ENCODE measurements around the gene CHD2. TPM values are rescaled to one million over a fixed set of nuclear protein-coding genes. Genes with fewer than 3 reads are reported as not detected.

Gene CHD2
- total RNA-seq, 4 donors from 2014 or later: 109 to 370 (median 161) TPM

DNA sequence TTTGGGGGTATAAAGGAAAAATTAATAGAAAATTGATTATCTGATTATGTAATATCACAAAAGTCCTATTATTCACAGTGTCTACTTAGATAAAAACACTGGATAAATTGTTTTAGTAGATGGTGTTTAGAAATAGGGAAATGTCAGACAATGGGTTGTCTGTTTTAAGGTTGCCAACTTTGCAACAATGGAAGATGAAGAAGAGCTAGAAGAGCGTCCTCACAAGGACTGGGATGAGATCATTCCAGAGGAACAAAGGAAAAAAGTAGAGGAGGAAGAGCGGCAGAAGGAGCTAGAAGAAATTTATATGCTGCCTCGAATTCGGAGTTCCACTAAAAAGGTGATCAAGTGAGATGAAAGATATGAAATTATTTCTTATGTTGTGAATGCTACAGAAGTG is 84.0 kb downstream of the CHD2 start:
- Histone ChIP-seq H3K27ac (no peak overlapping the region), H3K9me3 (no peaks in the 10 kb centered on the region), H3K4me1 (no peaks in the 10 kb centered on the region), H3K4me3 (no peak overlapping the region), H3K36me3 (peaks cover 0 to 95% (median 2%) of the 10 kb centered on the region in 3 donors), H3K27me3 (no peaks in the 10 kb centered on the region)
- DNase-seq: no peak
- no peak for TF ChIP-seq POLR2A (IDR thresholded peaks at IDR 0.05)
- TF ChIP-seq, protein P1, sequence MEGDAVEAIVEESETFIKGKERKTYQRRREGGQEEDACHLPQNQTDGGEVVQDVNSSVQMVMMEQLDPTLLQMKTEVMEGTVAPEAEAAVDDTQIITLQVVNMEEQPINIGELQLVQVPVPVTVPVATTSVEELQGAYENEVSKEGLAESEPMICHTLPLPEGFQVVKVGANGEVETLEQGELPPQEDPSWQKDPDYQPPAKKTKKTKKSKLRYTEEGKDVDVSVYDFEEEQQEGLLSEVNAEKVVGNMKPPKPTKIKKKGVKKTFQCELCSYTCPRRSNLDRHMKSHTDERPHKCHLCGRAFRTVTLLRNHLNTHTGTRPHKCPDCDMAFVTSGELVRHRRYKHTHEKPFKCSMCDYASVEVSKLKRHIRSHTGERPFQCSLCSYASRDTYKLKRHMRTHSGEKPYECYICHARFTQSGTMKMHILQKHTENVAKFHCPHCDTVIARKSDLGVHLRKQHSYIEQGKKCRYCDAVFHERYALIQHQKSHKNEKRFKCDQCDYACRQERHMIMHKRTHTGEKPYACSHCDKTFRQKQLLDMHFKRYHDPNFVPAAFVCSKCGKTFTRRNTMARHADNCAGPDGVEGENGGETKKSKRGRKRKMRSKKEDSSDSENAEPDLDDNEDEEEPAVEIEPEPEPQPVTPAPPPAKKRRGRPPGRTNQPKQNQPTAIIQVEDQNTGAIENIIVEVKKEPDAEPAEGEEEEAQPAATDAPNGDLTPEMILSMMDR (IDR thresholded peaks at IDR 0.05): no peak

DNA sequence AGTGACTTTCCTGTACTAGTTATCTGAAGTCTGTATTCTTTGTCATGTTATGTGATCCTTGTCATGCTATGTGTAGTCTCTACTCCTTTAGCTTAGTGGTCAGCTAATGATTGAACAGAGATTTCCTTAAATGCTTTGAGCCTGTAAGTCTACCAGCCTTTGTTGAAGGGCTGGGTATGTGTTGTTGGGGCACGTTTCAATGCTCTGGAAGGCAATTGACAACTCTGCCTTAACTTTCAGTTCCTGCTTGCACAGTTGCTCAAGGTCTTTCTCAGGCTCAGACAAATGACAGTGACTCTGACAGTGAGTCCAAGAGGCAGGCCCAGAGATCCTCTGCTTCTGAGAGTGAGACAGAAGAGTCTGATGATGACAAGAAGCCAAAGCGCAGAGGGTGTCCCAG is 89.3 kb downstream of the CHD2 start:
- DNase-seq: no peak
- H3K27ac ChIP-seq: no peak overlapping the region
- no peak overlapping the region for H3K4me3 ChIP-seq
- peaks cover 0 to 93% (median 1%) of the 10 kb centered on the region in 3 donors for H3K36me3 ChIP-seq
- no peaks in the 10 kb centered on the region for H3K27me3 ChIP-seq
- H3K9me3 ChIP-seq: no peaks in the 10 kb centered on the region
- TF ChIP-seq, protein P1 (IDR thresholded peaks at IDR 0.05): no peak
- TF ChIP-seq POLR2A (IDR thresholded peaks at IDR 0.05): no peak
- no peaks in the 10 kb centered on the region for H3K4me1 ChIP-seq

DNA sequence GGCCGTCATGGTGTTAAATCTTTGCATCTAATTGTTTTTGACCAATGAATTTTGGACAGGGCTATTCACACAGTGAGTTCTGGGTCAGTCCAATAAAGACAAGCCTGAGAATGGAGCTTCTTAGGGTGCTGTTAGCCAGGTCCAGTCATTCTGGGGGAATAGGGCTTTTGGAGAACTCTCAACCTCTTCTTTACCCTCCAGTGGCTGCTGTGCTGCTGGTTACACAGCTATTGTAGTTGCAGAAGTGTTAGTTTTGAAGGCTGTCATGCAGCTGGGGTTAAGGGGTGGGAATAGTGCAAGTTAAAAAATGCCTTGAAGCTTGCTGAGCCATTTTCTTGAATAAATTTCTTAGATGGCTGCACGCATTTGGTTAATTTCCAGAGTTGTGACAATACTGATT is 89.9 kb downstream of the CHD2 start:
- H3K36me3 ChIP-seq: peaks cover 0 to 93% (median 0%) of the 10 kb centered on the region in 3 donors
- H3K9me3 ChIP-seq: no peaks in the 10 kb centered on the region
- no peak for DNase-seq
- H3K4me3 ChIP-seq: no peak overlapping the region
- H3K27me3 ChIP-seq: no peaks in the 10 kb centered on the region
- TF ChIP-seq POLR2A (IDR thresholded peaks at IDR 0.05): no peak
- TF ChIP-seq, protein P1 (IDR thresholded peaks at IDR 0.05): no peak
- H3K4me1 ChIP-seq: no peaks in the 10 kb centered on the region
- no peak overlapping the region for H3K27ac ChIP-seq

DNA sequence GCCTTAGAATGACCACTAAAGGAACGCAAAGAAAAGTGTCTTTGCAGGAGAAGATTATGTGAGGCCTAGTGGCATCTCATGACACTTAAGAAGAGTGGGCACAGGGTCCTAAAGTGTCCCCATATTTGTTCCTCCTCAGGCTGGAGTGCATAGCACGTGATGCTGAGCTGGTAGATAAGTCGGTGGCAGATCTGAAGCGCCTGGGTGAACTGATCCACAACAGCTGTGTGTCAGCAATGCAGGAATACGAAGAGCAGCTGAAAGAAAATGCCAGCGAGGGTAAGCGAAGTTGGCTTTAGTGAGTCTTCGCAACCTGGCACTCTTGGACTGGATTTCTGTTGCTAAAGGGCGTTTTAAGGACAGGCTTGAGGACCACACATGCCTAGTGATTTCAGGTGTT is 92.6 kb downstream of the CHD2 start:
- peaks cover 0 to 95% (median 0%) of the 10 kb centered on the region in 3 donors for H3K36me3 ChIP-seq

DNA sequence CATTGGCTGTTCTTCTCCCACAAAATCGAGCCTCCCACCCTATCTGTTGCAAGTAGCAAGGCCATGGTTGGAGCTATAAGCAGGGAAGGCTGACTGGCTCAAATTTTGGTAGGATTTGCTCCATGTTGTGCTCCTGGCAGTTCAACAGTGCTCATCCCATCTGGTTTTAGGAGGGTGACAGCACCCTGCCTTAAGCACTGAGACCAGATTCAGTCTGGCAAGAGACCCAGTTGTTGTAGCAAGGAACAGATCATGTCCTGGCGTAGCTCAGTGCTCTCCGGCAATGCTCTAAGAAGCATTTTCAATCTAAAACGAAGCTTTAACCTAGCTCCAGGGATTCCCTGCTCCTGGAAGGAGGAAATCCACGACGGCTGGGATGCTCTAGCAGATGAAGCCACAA is 97.7 kb downstream of the CHD2 start:
- no peak for TF ChIP-seq POLR2A (IDR thresholded peaks at IDR 0.05)
- TF ChIP-seq, protein P1 (IDR thresholded peaks at IDR 0.05): no peak
- Histone ChIP-seq H3K27ac (no peak overlapping the region), H3K4me1 (no peaks in the 10 kb centered on the region), H3K36me3 (peaks cover 0 to 98% (median 3%) of the 10 kb centered on the region in 3 donors), H3K9me3 (no peaks in the 10 kb centered on the region), H3K27me3 (no peaks in the 10 kb centered on the region), H3K4me3 (no peak overlapping the region)
- no peak for DNase-seq

More for the DNA sequence above, 92.6 kb downstream of the CHD2 start:
- Histone ChIP-seq H3K4me1 (no peaks in the 10 kb centered on the region), H3K4me3 (no peak overlapping the region), H3K9me3 (no peaks in the 10 kb centered on the region), H3K27ac (no peak overlapping the region), H3K27me3 (no peaks in the 10 kb centered on the region)
- TF ChIP-seq, protein P1 (IDR thresholded peaks at IDR 0.05): no peak
- no peak for TF ChIP-seq POLR2A (IDR thresholded peaks at IDR 0.05)
- no peak for DNase-seq

DNA sequence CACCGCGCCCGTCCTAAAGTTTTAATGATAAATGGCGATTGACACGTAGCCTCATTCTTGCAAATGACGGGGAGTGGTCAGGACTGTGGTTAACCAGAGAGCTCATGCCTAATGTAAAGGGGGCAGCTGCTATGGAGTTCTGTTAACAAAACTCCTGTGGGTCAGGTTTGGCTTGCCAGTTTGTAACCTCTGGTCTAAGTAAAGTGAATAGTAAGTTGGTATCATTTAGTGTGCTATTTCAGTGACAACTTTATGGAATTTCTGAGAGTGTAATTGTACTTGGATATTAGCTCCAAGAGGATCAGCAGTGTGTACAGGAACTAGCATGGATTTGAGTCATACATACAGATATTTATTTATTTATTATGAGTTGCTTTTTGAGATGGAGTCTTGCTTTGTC is 101.0 kb downstream of the CHD2 start:
- H3K36me3 ChIP-seq: peaks cover 0 to 98% (median 3%) of the 10 kb centered on the region in 3 donors
- no peaks in the 10 kb centered on the region for H3K4me1 ChIP-seq
- no peaks in the 10 kb centered on the region for H3K9me3 ChIP-seq
- no peak for TF ChIP-seq POLR2A (IDR thresholded peaks at IDR 0.05)
- TF ChIP-seq, protein P1 (IDR thresholded peaks at IDR 0.05): no peak
- no peak overlapping the region for H3K4me3 ChIP-seq
- no peaks in the 10 kb centered on the region for H3K27me3 ChIP-seq
- DNase-seq: no peak
- H3K27ac ChIP-seq: no peak overlapping the region
